ENCODE results near the gene ZNF821. TPM values are rescaled to one million over a fixed set of nuclear protein-coding genes. Genes with fewer than 3 reads are reported as not detected.
"Not testable (repeated sequence)": the region's sequence is repeated elsewhere in the genome, so short reads cannot be mapped to it uniquely, and the experiment has no call there.

Gene ZNF821
- total RNA-seq, 1 experiment from 2014 or later, result 6.6 TPM

- DNase-seq (ENCODE audit: low read depth), result not testable (repeated sequence)
Observed at GRCh38 chr16:71810155-71810530, 73.8 kb downstream of the ZNF821 start.

Other genes starting within 250 kb of the ZNF821 start
- 9.3 and 10.3 TPM in 2 replicates for gene PHLPP2, start 159.5 kb downstream of the ZNF821 start, total RNA-seq (2014; rRNA removed)
- gene AP1G1, start 75.3 kb downstream of the ZNF821 start, total RNA-seq (2014; rRNA removed), result 59.8 and 62.1 TPM in 2 replicates
- gene ATXN1L, start 38.2 kb downstream of the ZNF821 start, total RNA-seq (2014; rRNA removed), result 7.3 and 11.5 TPM in 2 replicates
- 193 and 208 TPM in 2 replicates for gene IST1, start 11.3 kb upstream of the ZNF821 start, total RNA-seq (2014; rRNA removed)
- gene PKD1L3, start 116.2 kb upstream of the ZNF821 start, total RNA-seq (2014; rRNA removed), result 0.06 TPM in 1 of 2 replicates, not detected in the other
- gene DHODH, start 124.6 kb upstream of the ZNF821 start, total RNA-seq (2014; rRNA removed), result 5.3 and 7.6 TPM in 2 replicates
- not detected in 2 replicates for gene HP, start 170.3 kb upstream of the ZNF821 start, total RNA-seq (2014; rRNA removed)
- not detected in 2 replicates for gene HPR, start 179.0 kb upstream of the ZNF821 start, total RNA-seq (2014; rRNA removed)
- 8.1 and 10.3 TPM in 2 replicates for gene TXNL4B, start 209.4 kb upstream of the ZNF821 start, total RNA-seq (2014; rRNA removed)
- 36.5 and 46.3 TPM in 2 replicates for gene DHX38, start 209.7 kb upstream of the ZNF821 start, total RNA-seq (2014; rRNA removed)

All from LHCN-M2 (cell line).